SK-N-SH (cell line): Measurements from ENCODE around the gene SLC26A3. TPM values are rescaled to one million over a fixed set of nuclear protein-coding genes. Genes with fewer than 3 reads are reported as not detected.

ENCODE experiments used
- CTCF ChIA-PET: fragments of 300-600, 350-600 bp; formaldehyde crosslinking; extraction: SDS; loops from one replicate; lab custom pipeline; 2021; lab: Yijun Ruan, JAX
- POLR2A ChIA-PET: fragments of 350-600 bp; sonication (Branson Sonifier 250); formaldehyde crosslinking; extraction: SDS; loops from one replicate; lab custom pipeline; 2020; ENCODE audit warnings: antibody characterized with exemption, inconsistent platforms; lab: Yijun Ruan, JAX
- DNase-seq: peaks from one replicate; pipeline ENCODE4 v3.0.0; 2012
- H2AFZ ChIP-seq: fragments of 200-600 bp; sonication (generic); 2 replicates; pipeline ENCODE4 v1.8.1; 2016; ENCODE audit warnings: antibody characterized with exemption, mild to moderate bottlenecking, low read depth
- H3F3A ChIP-seq: fragments of 200-600 bp; sonication (generic); replicated peaks from 2 replicates; pipeline ENCODE3; 2016; ENCODE audit warnings: antibody characterized with exemption, mild to moderate bottlenecking; ENCODE audit not compliant: insufficient read depth
- H3K27ac ChIP-seq, 2 experiments: fragments of 200-500 bp in 1 of 2; fragments of 200-600 bp in 1 of 2; sonication (Bioruptor generic) in 1 of 2; sonication (generic), shearing (Covaris generic) in 1 of 2; 2 replicates each; pipeline versions ENCODE4 v1.5.1 to v1.6.1; 2014 to 2016; ENCODE audit warnings: low read depth in 2 of 2, inconsistent platforms in 1 of 2, low read length in 1 of 2, mild to moderate bottlenecking in 1 of 2, mixed read lengths in 1 of 2
- H3K27me3 ChIP-seq: fragments of 200-600 bp; sonication (generic), shearing (Covaris generic); 2 replicates; pipeline ENCODE4 v1.6.1; 2016; ENCODE audit warnings: mixed run types; ENCODE audit not compliant: insufficient read depth
- H3K36me3 ChIP-seq, 2 experiments: fragments of 200-500 bp in 1 of 2; fragments of 200-600 bp in 1 of 2; sonication (Bioruptor generic) in 1 of 2; sonication (generic) in 1 of 2; replicated peaks in 1 of 2; 2 replicates each; pipeline versions ENCODE3 to v1.5.1; 2014 to 2016; ENCODE audit warnings: low read length in 1 of 2, mild to moderate bottlenecking in 1 of 2; ENCODE audit not compliant: insufficient read depth in 2 of 2, control insufficient read depth in 1 of 2
- H3K4me1 ChIP-seq, 2 experiments: fragments of 200-500 bp in 1 of 2; fragments of 200-600 bp in 1 of 2; sonication (Bioruptor generic) in 1 of 2; sonication (generic), shearing (Covaris generic) in 1 of 2; 2 replicates each; pipeline versions ENCODE4 v1.5.1 to v1.6.1; 2014 to 2016; ENCODE audit warnings: low read depth in 1 of 2, low read length in 1 of 2, mixed run types in 1 of 2; ENCODE audit not compliant: insufficient read depth in 2 of 2, control insufficient read depth in 1 of 2
- H3K4me2 ChIP-seq: fragments of 200-600 bp; sonication (generic), shearing (Covaris generic); 2 replicates; pipeline ENCODE4 v1.6.1; 2017; ENCODE audit warnings: mixed run types
- H3K4me3 ChIP-seq, 2 experiments: fragments of 200-500 bp in 1 of 2; fragments of 200-600 bp in 1 of 2; sonication (Bioruptor generic) in 1 of 2; sonication (generic), shearing (Covaris generic) in 1 of 2; 2 replicates each; pipeline versions ENCODE4 v1.5.1 to v1.8.1; 2014 to 2016; ENCODE audit warnings: low read depth in 2 of 2, inconsistent platforms in 1 of 2, low read length in 1 of 2, mild to moderate bottlenecking in 1 of 2, mixed read lengths in 1 of 2, moderate library complexity in 1 of 2
- H3K79me2 ChIP-seq: fragments of 200-600 bp; sonication (generic); 2 replicates; pipeline ENCODE4 v1.8.1; 2017; ENCODE audit warnings: mild to moderate bottlenecking; ENCODE audit not compliant: insufficient read depth
- H3K9ac ChIP-seq: fragments of 200-600 bp; sonication (generic); 2 replicates; pipeline ENCODE4 v1.6.1; 2017; ENCODE audit warnings: mixed run types
- H3K9me2 ChIP-seq: fragments of 200-600 bp; sonication (generic); 2 replicates; pipeline ENCODE4 v1.6.1; 2017; ENCODE audit warnings: mixed run types
- H3K9me3 ChIP-seq: fragments of 200-600 bp; sonication (generic); 2 replicates; pipeline ENCODE4 v1.6.1; 2017; ENCODE audit warnings: mixed run types, mild to moderate bottlenecking, moderate library complexity
- H4K20me1 ChIP-seq: fragments of 200-600 bp; sonication (generic); 2 replicates; pipeline ENCODE4 v1.6.1; 2017; ENCODE audit warnings: mild to moderate bottlenecking, mixed run types; ENCODE audit not compliant: insufficient read depth
- CTCF ChIP-seq: fragments of 200-600 bp; sonication (generic); IDR thresholded peaks from 2 replicates; pipeline ENCODE4 v1.6.1; 2017; ENCODE audit warnings: antibody characterized with exemption, mild to moderate bottlenecking, moderate library complexity
- EP300 ChIP-seq, 2 experiments: IDR thresholded peaks; 2 replicates each; pipeline versions ENCODE4 v1.4.0 to v1.6.1; 2012; ENCODE audit warnings: borderline replicate concordance in 1 of 2, low read depth in 1 of 2, low read length in 1 of 2
- FOSL2 ChIP-seq: IDR thresholded peaks from 2 replicates; pipeline ENCODE4 v1.4.0; 2012; ENCODE audit warnings: low read depth, mild to moderate bottlenecking, moderate library complexity, borderline replicate concordance
- FOXJ3 ChIP-seq: sonication (generic); formaldehyde crosslinking; IDR thresholded peaks from 2 replicates; pipeline ENCODE4 v1.5.1; 2020; ENCODE audit warnings: mild to moderate bottlenecking, missing genetic modification reagents
- FOXM1 ChIP-seq: IDR thresholded peaks from 2 replicates; pipeline ENCODE4 v1.4.0; 2012; ENCODE audit warnings: low read depth, mild to moderate bottlenecking
- IRF3 ChIP-seq: fragments of 150-350 bp; IDR thresholded peaks from 2 replicates; pipeline ENCODE4 v1.6.1; 2016; ENCODE audit warnings: mild to moderate bottlenecking, low read depth, low read length
- JUND ChIP-seq: IDR thresholded peaks from 2 replicates; pipeline ENCODE4 v1.4.0; 2012
- MAX ChIP-seq: IDR thresholded peaks from 2 replicates; pipeline ENCODE4 v1.4.0; 2012; ENCODE audit warnings: low read depth
- RAD21 ChIP-seq: IDR thresholded peaks from 2 replicates; pipeline ENCODE4 v1.6.1; 2012; ENCODE audit warnings: mild to moderate bottlenecking, low read length
- SIN3A ChIP-seq: IDR thresholded peaks from 2 replicates; pipeline ENCODE4 v1.6.1; 2012; ENCODE audit warnings: low read depth, mild to moderate bottlenecking, low read length, moderate library complexity, borderline replicate concordance
- SMC3 ChIP-seq: IDR thresholded peaks from 2 replicates; pipeline ENCODE4 v1.6.1; 2012; ENCODE audit warnings: low read depth, low read length, improper control_type of control experiment
- TAF1 ChIP-seq: IDR thresholded peaks from 2 replicates; pipeline ENCODE4 v1.6.1; 2012; ENCODE audit warnings: low read depth, mild to moderate bottlenecking, low read length, moderate library complexity, borderline replicate concordance
- TCF12 ChIP-seq: IDR thresholded peaks from 2 replicates; pipeline ENCODE4 v1.4.0; 2012
- TEAD4 ChIP-seq: IDR thresholded peaks from 2 replicates; pipeline ENCODE4 v1.4.0; 2012; ENCODE audit warnings: mild to moderate bottlenecking, borderline replicate concordance; ENCODE audit not compliant: insufficient read depth
- USF1 ChIP-seq: IDR thresholded peaks from 2 replicates; pipeline ENCODE4 v1.4.0; 2012; ENCODE audit warnings: low read depth, borderline replicate concordance
- ZBTB33 ChIP-seq: IDR thresholded peaks from 2 replicates; pipeline ENCODE4 v1.4.0; 2012; ENCODE audit warnings: low read depth, borderline replicate concordance
- WGBS: methylation state at CpG from one replicate; pipeline ENCODE4 v1.1.6; 2017; ENCODE audit warnings: low lambda C conversion rate; 5-methylcytosine and 5-hydroxymethylcytosine counted together
- polyA plus RNA-seq, 3 experiments: library from polyadenylated mRNA; depleted of rRNA; stranded (reverse); fragments of >200 nt; gene quantifications; 2 replicates each; pipeline ENCODE4 v1.2.3, GENCODE V29; 2012

Gene SLC26A3
- polyA plus RNA-seq, 1 of the 3 experiments (the other 2 are of a cell fraction): not detected

GRCh38 chr7:107751113-107751512, 51.9 kb downstream of the SLC26A3 start:
- H3K4me3 ChIP-seq: no peak overlapping the region
- ChIA-PET CTCF (no interaction called here), POLR2A (no interaction called here)
- H3K27ac ChIP-seq: no peak overlapping the region
- no peaks in the 10 kb centered on the region for H3K9me2 ChIP-seq
- H3K9me3 ChIP-seq: no peaks in the 10 kb centered on the region
- peaks cover 84 to 90% of the 10 kb centered on the region in 2 experiments for H3K36me3 ChIP-seq
- H3K4me1 ChIP-seq: peaks cover 0 to 3% of the 10 kb centered on the region in 2 experiments; a peak in 2 of 4 replicates
- no peaks in the 10 kb centered on the region for H3K27me3 ChIP-seq
- peaks cover 63% of the 10 kb centered on the region for H3K79me2 ChIP-seq
- H3K4me2 ChIP-seq: no peak overlapping the region
- H2AFZ ChIP-seq: no peak overlapping the region
- H3F3A ChIP-seq: peaks cover 31% of the 10 kb centered on the region
- TF ChIP-seq MAX (no peak), RAD21 (no peak), ZBTB33 (no peak), JUND (no peak), IRF3 (no peak), TAF1 (no peak), EP300 (IDR thresholded peaks at IDR 0.05; ENCODE audit: borderline replicate concordance in 1 of 2, low read depth in 1 of 2, low read length in 1 of 2) (no peak), SMC3 (no peak), TEAD4 (no peak), CTCF (no peak)
- 96% methylated on average over 7 of the region's 7 CpGs for WGBS
- no peak overlapping the region for H3K9ac ChIP-seq
- peaks cover 52% of the 10 kb centered on the region for H4K20me1 ChIP-seq
- DNase-seq: no peak

GRCh38 chr7:107746006-107746405, 57.0 kb downstream of the SLC26A3 start:
- H3K79me2 ChIP-seq: peaks cover 71% of the 10 kb centered on the region
- H3K4me2 ChIP-seq: peak overlapping the region; percentile 87
- H2AFZ ChIP-seq: no peak overlapping the region
- H3K27ac ChIP-seq: no peak overlapping the region
- peaks cover 38 to 45% of the 10 kb centered on the region in 2 experiments for H3K36me3 ChIP-seq
- no peak for DNase-seq
- no peak overlapping the region for H3K9ac ChIP-seq
- H3K9me2 ChIP-seq: no peaks in the 10 kb centered on the region
- H3K27me3 ChIP-seq: no peaks in the 10 kb centered on the region
- no peaks in the 10 kb centered on the region for H3K9me3 ChIP-seq
- no peak for TF ChIP-seq USF1
- no peak for TF ChIP-seq TCF12
- TF ChIP-seq FOXM1: no peak
- TF ChIP-seq RAD21: no peak
- TF ChIP-seq TEAD4: no peak
- TF ChIP-seq MAX: no peak
- TF ChIP-seq JUND: no peak
- no peak for TF ChIP-seq SIN3A
- TF ChIP-seq FOSL2: no peak
- TF ChIP-seq CTCF: no peak
- TF ChIP-seq FOXJ3 (CRISPR knock-in tag): no peak
- peaks cover 7 to 20% of the 10 kb centered on the region in 2 experiments; a peak in 3 of 4 replicates for H3K4me1 ChIP-seq
- peak overlapping the region in 1 of 2 experiments; percentile 100; a peak in 1 of 4 replicates for H3K4me3 ChIP-seq
- H4K20me1 ChIP-seq: peaks cover 54% of the 10 kb centered on the region
- WGBS: 58% methylated on average over 3 of the region's 3 CpGs
- H3F3A ChIP-seq: peaks cover 19% of the 10 kb centered on the region
- ChIA-PET CTCF (interaction anchor here (1.1 to 12.8 kb wide), 4 partner anchors 50 to 400 kb away, joined by 3 to 284 read pairs (median 8); no protein-coding TSS in a partner anchor), POLR2A (no interaction called here)
